ENCODE results near the gene FNBP1.
"Not testable (repeated sequence)": the region's sequence is repeated elsewhere in the genome, so short reads cannot be mapped to it uniquely, and the experiment has no call there.

FNBP1 gene

GRCh38 chr9:129991139-129991538, 51.9 kb downstream of the FNBP1 start:
- not testable (repeated sequence) for DNase-seq

- no peak for DNase-seq
Observed at GRCh38 chr9:129990269-129991010, 52.5 kb downstream of the FNBP1 start.

- no peak for DNase-seq
Observed at GRCh38 chr9:129989740-129990139, 53.2 kb downstream of the FNBP1 start.

GRCh38 chr9:129989362-129989708, 53.7 kb downstream of the FNBP1 start:
- no peak for DNase-seq

- DNase-seq: no peak
Observed at GRCh38 chr9:129988607-129989361, 54.2 kb downstream of the FNBP1 start.

- DNase-seq: no peak
Observed at GRCh38 chr9:129987941-129988340, 55.0 kb downstream of the FNBP1 start.

GRCh38 chr9:129987047-129987446, 55.9 kb downstream of the FNBP1 start:
- DNase-seq: peak in 1 of 14 donors; percentile 36

- not testable (repeated sequence) for DNase-seq
Observed at GRCh38 chr9:129984589-129984988, 58.4 kb downstream of the FNBP1 start.

GRCh38 chr9:129983891-129984290, 59.1 kb downstream of the FNBP1 start:
- DNase-seq: no peak

GRCh38 chr9:129981180-129981907, 61.6 kb downstream of the FNBP1 start:
- peak in 6 of 14 donors; percentile 10 to 64 (median 38) for DNase-seq

- not testable (repeated sequence) for DNase-seq
Observed at GRCh38 chr9:129980224-129980623, 62.8 kb downstream of the FNBP1 start.

- no peak for DNase-seq
Observed at GRCh38 chr9:129979071-129979745, 63.8 kb downstream of the FNBP1 start.

GRCh38 chr9:129972816-129973215, 70.2 kb downstream of the FNBP1 start:
- no peak for DNase-seq

GRCh38 chr9:129968690-129969485, 74.1 kb downstream of the FNBP1 start:
- no peak for DNase-seq

- peak in 5 of 14 donors; percentile 6 to 46 (median 22) for DNase-seq
Observed at GRCh38 chr9:129964901-129965734, 77.9 kb downstream of the FNBP1 start.

- peak in 5 of 14 donors; percentile 23 to 50 (median 45) for DNase-seq
Observed at GRCh38 chr9:129962889-129963703, 79.9 kb downstream of the FNBP1 start.

- peak in 3 of 14 donors; percentile 31 to 50 (median 45) for DNase-seq
Observed at GRCh38 chr9:129962451-129962864, 80.5 kb downstream of the FNBP1 start.

- no peak for DNase-seq
Observed at GRCh38 chr9:129958796-129959195, 84.2 kb downstream of the FNBP1 start.

- DNase-seq: no peak
Observed at GRCh38 chr9:129954868-129955550, 88.0 kb downstream of the FNBP1 start.
